ENCODE measurements around the gene RBM4B. TPM values are rescaled to one million over a fixed set of nuclear protein-coding genes. Genes with fewer than 3 reads are reported as not detected.

Gene RBM4B
- total RNA-seq, 1 experiment from 2014 or later = 14.1 TPM

GRCh38 chr11:66616379-66617154 is 61.1 kb downstream of the RBM4B start, which contains the start of gene RBM14 (continued):
- TF ChIP-seq SMAD4 (CRISPR knock-in tag; IDR thresholded peaks at IDR 0.05) (no peak), FOXK1 (CRISPR knock-in tag; IDR thresholded peaks at IDR 0.05) (peak; percentile 76), HMGXB4 (CRISPR knock-in tag; IDR thresholded peaks at IDR 0.05) (peak; percentile 81), MAX (CRISPR knock-in tag; IDR thresholded peaks at IDR 0.05) (peak; percentile 92), SP1 (CRISPR knock-in tag; conservative IDR thresholded peaks at IDR 0.05) (peak; percentile 79), ERG (CRISPR knock-in tag; IDR thresholded peaks at IDR 0.05) (no peak), SMAD3 (CRISPR knock-in tag; IDR thresholded peaks at IDR 0.05; ENCODE audit: borderline replicate concordance) (peak; percentile 84; the same call in 1 of the 2 replicates), ZNF512 (CRISPR knock-in tag; IDR thresholded peaks at IDR 0.05; ENCODE audit: borderline replicate concordance) (no peak), ATF2 (CRISPR knock-in tag; IDR thresholded peaks at IDR 0.05; ENCODE audit: borderline replicate concordance, low read depth) (no peak), AFF4 (CRISPR knock-in tag; IDR thresholded peaks at IDR 0.05; ENCODE audit: borderline replicate concordance) (no peak), ESRRA (CRISPR knock-in tag; IDR thresholded peaks at IDR 0.05; ENCODE audit: borderline replicate concordance) (no peak; the same call in 1 of the 2 replicates), ZNF219 (CRISPR knock-in tag; IDR thresholded peaks at IDR 0.05; ENCODE audit: borderline replicate concordance) (no peak), GTF2I (CRISPR knock-in tag; conservative IDR thresholded peaks at IDR 0.05) (no peak), HMGA2 (CRISPR knock-in tag; IDR thresholded peaks at IDR 0.05) (no peak), ARID4B (CRISPR knock-in tag; IDR thresholded peaks at IDR 0.05; ENCODE audit: borderline replicate concordance) (no peak; the same call in none of the 2 replicates), MYBL2 (CRISPR knock-in tag; IDR thresholded peaks at IDR 0.05) (peak; percentile 95), ELF4 (CRISPR knock-in tag; IDR thresholded peaks at IDR 0.05; ENCODE audit: low read depth) (no peak), NR3C1 (CRISPR knock-in tag; conservative IDR thresholded peaks at IDR 0.05; ENCODE audit: low read depth) (no peak), TEAD1 (CRISPR knock-in tag; IDR thresholded peaks at IDR 0.05) (peak; percentile 58; the same call in 1 of the 2 replicates), FOXP1 (CRISPR knock-in tag; IDR thresholded peaks at IDR 0.05; ENCODE audit: borderline replicate concordance) (peak; percentile 86), GRHL2 (CRISPR knock-in tag; IDR thresholded peaks at IDR 0.05; ENCODE audit: insufficient replicate concordance, severe bottlenecking) (no peak), MLX (CRISPR knock-in tag; IDR thresholded peaks at IDR 0.05) (no peak)

All from WTC11 (cell line).